ENCODE results near the gene SUMO3. TPM values are rescaled to one million over a fixed set of nuclear protein-coding genes. Genes with fewer than 3 reads are reported as not detected.

Gene SUMO3
- total and polyA plus RNA-seq, 10 of the 15 experiments (the other 5 are each of a cell fraction or from before 2014, with no cell fraction given) = 14.3 to 164 (median 89.9) TPM

GRCh38 chr21:44817506-44817880 lies 369 bp downstream of the SUMO3 start:
- ChIA-PET POLR2A (interaction anchor here (0.9 to 1.0 kb wide), 4 partner anchors 16 to 110 kb away, joined by 3 to 5 read pairs (median 3); partner anchors contain the start of gene UBE2G2), CTCF (interaction anchor here (1.0 to 1.1 kb wide), 3 partner anchors 16 to 307 kb away, joined by 3 to 4 read pairs (median 4); partner anchors contain the start of genes PTTG1IP and UBE2G2), SMC1A (ENCODE audit: uncharacterized antibody, unreplicated experiment) (no interaction called here), RAD21 (ENCODE audit: unreplicated experiment) (interaction anchor here (0.5 to 1.1 kb wide), 4 partner anchors 24 to 115 kb away, joined by 3 to 8 read pairs (median 4); partner anchors contain the start of gene PTTG1IP)
- 2% methylated on average over 34 of the region's 43 CpGs for WGBS (ENCODE audit: insufficient coverage, insufficient replicate concordance, low lambda C conversion rate, missing lambda C conversion rate)
- no peak for TF ChIP-seq ATF7 (IDR thresholded peaks at IDR 0.05; ENCODE audit: low read depth)
- no peak for TF ChIP-seq E4F1 (IDR thresholded peaks at IDR 0.05; ENCODE audit: borderline replicate concordance, partially characterized antibody)
- no peak for TF ChIP-seq SREBF1 (IDR thresholded peaks at IDR 0.05; ENCODE audit: low read length)
- 0 out of 2 replicates have a peak, but pooled peaks have one; percentile 32 for TF ChIP-seq CHD1 (IDR thresholded peaks at IDR 0.05; ENCODE audit: low read depth, low read length)
- TF ChIP-seq CBX3 (IDR thresholded peaks at IDR 0.05; ENCODE audit: borderline replicate concordance, low read depth) = no peak
- TF ChIP-seq EGR1 (IDR thresholded peaks at IDR 0.05; ENCODE audit: borderline replicate concordance in 1 of 2, low read depth in 2 of 2, low read length in 2 of 2) = peak in 1 of 2 experiments; percentile 90; a peak in 2 of 3 replicates
- TF ChIP-seq SMAD5 (IDR thresholded peaks at IDR 0.05; ENCODE audit: low read depth) = no peak
- TF ChIP-seq ZNF622 (IDR thresholded peaks at IDR 0.05) = no peak
- TF ChIP-seq ZNF207 (IDR thresholded peaks at IDR 0.05; ENCODE audit: borderline replicate concordance) = no peak
- TF ChIP-seq RAD21 (IDR thresholded peaks at IDR 0.05; ENCODE audit: insufficient read depth, low read depth, low read length) = 0 out of 2 replicates have a peak, but pooled peaks have one; percentile 1
- TF ChIP-seq MTA2 (IDR thresholded peaks at IDR 0.05; ENCODE audit: low read depth) = no peak
- peak; percentile 56; the same call in 1 of the 2 replicates for TF ChIP-seq POLR2AphosphoS5 (IDR thresholded peaks at IDR 0.05; ENCODE audit: low read length)
- TF ChIP-seq EED (IDR thresholded peaks at IDR 0.05; ENCODE audit: low read depth) = no peak
- peak; percentile 39; the same call in 1 of the 2 replicates for TF ChIP-seq NKRF (conservative IDR thresholded peaks at IDR 0.05)
- no peak for TF ChIP-seq SMARCA5 (IDR thresholded peaks at IDR 0.05)
- TF ChIP-seq CBX5 (IDR thresholded peaks at IDR 0.05; ENCODE audit: low read depth) = no peak
- TF ChIP-seq SP1 (IDR thresholded peaks at IDR 0.05; ENCODE audit: low read depth, low read length) = peak; percentile 66
- no peak for TF ChIP-seq EZH2 (IDR thresholded peaks at IDR 0.05; ENCODE audit: borderline replicate concordance, control insufficient read depth, low read depth, low read length)
- TF ChIP-seq SIN3A (IDR thresholded peaks at IDR 0.05; ENCODE audit: low read depth, low read length) = peak; percentile 60; the same call in 1 of the 2 replicates
- TF ChIP-seq MXI1 (IDR thresholded peaks at IDR 0.05; ENCODE audit: low read depth, low read length) = peak; percentile 60
- TF ChIP-seq POLR2AphosphoS2 (IDR thresholded peaks at IDR 0.05; ENCODE audit: low read depth, low read length) = no peak
- FAIRE-seq = peak; percentile 31
- Histone ChIP-seq H4K20me1 (ENCODE audit: control insufficient read depth, insufficient read depth) (no peaks in the 10 kb centered on the region), H3K36me3 (ENCODE audit: control insufficient read depth in 2 of 2, insufficient read depth in 2 of 2, low read length in 1 of 2) (peaks cover 0 to 2% of the 10 kb centered on the region in 2 experiments; a peak in 3 of 4 replicates), H3K9ac (ENCODE audit: control insufficient read depth, insufficient read depth, low read length) (peak overlapping the region; percentile 81; the same call in 1 of the 2 replicates), H3K27ac (ENCODE audit: control insufficient read depth, insufficient read depth) (peak overlapping the region; percentile 81), H3K79me2 (ENCODE audit: control insufficient read depth, insufficient read depth, low read length) (peaks cover 26% of the 10 kb centered on the region), H3K9me3 (replicated peaks; ENCODE audit: control insufficient read depth, insufficient read depth, low read length) (peaks cover 3% of the 10 kb centered on the region; the same call in 1 of the 3 replicates), H3K4me2 (ENCODE audit: control insufficient read depth, insufficient read depth) (peak overlapping the region; percentile 66; the same call in 1 of the 2 replicates), H3K4me1 (ENCODE audit: control insufficient read depth, insufficient read depth, low read length) (no peaks in the 10 kb centered on the region), H2AFZ (ENCODE audit: control insufficient read depth, low read depth, low read length) (no peak overlapping the region), H3K27me3 (replicated peaks in 1 of 2; ENCODE audit: control insufficient read depth in 2 of 2, insufficient read depth in 2 of 2, low read length in 1 of 2) (no peaks in the 10 kb centered on the region), H3K4me3 (peak overlapping the region; percentile 90)
- BruUV-seq (replicated peaks) = no TSS peak
- DNase-seq (ENCODE audit: low read depth, low spot score) = no peak
- peak; percentile 91 for ATAC-seq
- intact Hi-C loops (cut with micrococcal nuclease; ENCODE audit: unreplicated experiment) = loop anchor here (5.0 kb wide), 2 partner anchors 55 to 115 kb away; partner anchors contain the start of gene PTTG1IP
- in situ Hi-C loops (cut with MboI) = no loop called here
